ENCODE measurements around the gene MAGED1. TPM values are rescaled to one million over a fixed set of nuclear protein-coding genes. Genes with fewer than 3 reads are reported as not detected.
"Not testable (repeated sequence)": the region's sequence is repeated elsewhere in the genome, so short reads cannot be mapped to it uniquely, and the experiment has no call there.

Gene MAGED1
- total RNA-seq, 1 donor from 2014 or later, result 31.4 TPM

DNA sequence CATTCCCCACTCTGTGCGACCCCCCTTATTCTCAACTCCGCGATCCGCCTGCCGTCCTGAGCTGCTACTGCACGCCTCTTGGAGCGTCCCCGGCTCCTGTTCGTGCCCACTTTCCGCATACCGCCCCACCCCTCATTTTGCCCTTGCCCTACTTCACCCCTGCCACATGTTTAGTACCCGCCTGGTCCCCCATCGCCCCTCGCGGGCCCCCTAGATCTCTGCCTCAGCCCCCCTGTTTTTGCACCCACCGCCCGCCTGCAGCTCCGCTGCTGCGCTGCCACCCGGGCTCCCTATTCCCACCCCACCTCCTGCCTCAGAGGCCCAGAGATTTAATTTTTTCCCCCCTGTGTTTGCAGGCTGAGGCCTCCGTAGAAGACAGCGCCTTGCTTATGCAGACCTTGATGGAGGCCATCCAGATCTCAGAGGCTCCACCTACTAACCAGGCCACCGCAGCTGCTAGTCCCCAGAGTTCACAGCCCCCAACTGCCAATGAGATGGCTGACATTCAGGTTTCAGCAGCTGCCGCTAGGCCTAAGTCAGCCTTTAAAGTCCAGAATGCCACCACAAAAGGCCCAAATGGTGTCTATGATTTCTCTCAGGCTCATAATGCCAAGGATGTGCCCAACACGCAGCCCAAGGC, 1.4 kb downstream of the MAGED1 start:
- peak; percentile 5 for ATAC-seq

DNA sequence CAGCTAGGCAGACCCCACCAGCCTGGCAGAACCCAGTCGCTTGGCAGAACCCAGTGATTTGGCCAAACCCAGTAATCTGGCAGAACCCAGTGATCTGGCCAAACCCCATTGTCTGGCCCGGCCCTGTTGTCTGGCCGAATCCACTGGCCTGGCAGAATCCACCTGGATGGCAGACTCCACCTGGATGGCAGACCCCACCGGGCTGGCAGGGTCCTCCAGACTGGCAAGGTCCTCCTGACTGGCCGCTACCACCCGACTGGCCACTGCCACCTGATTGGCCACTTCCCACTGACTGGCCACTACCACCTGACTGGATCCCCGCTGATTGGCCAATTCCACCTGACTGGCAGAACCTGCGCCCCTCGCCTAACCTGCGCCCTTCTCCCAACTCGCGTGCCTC, 3.2 kb downstream of the MAGED1 start:
- no peak for ATAC-seq

DNA sequence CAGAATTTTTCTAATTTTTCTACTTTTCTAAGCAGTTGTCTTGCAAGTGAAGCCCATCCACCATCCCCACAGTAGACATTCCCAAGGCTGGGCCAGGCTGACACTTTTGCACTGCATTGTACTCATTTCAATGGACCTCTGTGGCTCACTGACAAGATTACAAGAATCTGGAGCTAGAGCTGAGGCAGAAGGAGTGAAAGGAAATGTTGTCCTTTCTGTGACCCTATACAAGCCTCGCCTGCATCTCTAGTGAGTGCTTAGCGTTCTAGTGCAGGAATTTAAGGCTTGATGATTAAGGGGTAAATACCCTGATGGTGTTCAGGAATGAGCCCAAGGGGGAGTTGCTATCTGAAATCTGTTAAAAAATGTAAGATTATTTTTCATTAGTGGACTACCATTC, 6.3 kb downstream of the MAGED1 start:
- ATAC-seq, result no peak

GRCh38 chrX:51902510-51903050, 9.2 kb downstream of the MAGED1 start:
- no peak for ATAC-seq

DNA sequence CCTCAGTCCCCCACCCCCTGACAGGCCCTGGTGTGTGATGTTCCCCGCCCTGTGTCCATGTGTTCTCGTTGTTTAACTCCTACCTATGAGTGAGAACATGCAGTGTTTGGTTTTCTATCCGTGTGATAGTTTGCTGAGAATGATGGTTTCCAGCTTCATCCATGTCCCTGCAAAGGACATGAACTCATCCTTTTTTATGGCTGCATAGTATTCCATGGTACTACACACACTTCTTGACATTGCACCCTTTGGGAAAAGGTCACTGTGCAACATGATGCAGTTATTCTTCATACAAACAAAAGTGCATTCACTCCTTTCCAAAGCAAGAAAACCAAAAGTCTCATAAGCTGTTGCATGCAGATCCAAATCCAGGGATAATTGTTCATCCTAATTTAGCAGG, 11.7 kb downstream of the MAGED1 start:
- ATAC-seq, result not testable (repeated sequence)

DNA sequence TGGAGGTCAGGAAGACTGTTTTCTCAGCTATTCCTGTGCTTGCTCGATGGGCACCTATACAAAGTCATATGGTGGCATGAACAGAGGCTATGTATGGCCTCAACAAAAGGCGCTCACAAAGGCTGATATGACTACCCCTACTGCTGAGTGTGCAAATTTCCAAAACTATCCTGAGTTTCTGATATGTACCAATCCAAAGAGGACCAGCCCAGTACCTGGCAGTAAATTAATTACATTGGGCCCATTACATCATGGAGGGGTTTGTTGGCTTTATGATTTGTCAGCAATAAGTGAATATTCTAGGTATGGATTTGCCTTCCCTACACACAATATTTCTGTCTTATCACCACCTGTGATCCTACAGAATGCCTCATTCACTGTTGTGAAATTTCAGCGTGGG, 12.3 kb downstream of the MAGED1 start:
- ATAC-seq, result no peak

DNA sequence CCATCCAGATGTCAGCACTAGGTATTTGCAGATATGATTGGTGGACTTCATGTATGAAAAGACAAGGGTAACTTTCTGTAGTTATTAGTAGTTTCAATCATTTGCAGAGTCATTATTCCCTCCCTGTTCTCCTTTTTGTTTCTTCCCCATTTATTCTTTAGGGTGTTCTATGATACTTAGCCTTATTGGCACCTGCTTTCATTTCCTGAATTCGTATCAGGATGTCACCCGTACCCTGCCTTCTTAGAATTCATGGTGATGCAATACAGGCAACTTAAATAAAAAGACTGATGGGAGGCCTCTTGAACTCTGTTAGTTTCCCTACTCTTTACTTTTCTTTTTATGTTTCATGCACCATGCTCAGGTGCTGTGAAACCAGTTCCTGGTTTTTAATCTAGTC, 24.2 kb downstream of the MAGED1 start:
- ATAC-seq, result no peak

DNA sequence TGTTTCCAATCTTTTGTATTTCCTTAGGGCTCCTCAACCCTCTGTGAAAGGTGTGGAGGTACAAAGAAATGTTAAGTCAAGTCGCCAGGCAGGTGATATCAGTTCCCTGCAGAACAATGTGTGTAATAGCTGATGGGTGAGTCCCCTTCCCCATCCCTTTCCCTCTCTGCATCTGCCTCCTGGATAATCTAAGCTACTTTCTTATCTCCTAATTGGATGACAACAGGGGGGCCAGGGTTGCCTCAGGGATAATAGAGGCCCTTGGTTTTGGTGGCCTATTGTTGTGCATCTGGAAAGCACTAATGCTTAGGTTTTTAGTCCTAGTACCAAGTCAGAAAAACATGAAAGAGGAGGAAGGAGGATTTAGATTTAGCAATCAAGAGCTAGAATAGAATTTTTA, 29.1 kb downstream of the MAGED1 start:
- no peak for ATAC-seq

GRCh38 chrX:51931566-51932150, 38.2 kb downstream of the MAGED1 start:
- no peak for ATAC-seq

Other genes starting within 250 kb of the MAGED1 start
- not detected for gene CENPVL2, start 210.8 kb upstream of the MAGED1 start, total RNA-seq
- gene CENPVL1, start 183.1 kb upstream of the MAGED1 start, total RNA-seq, result not detected
- 1.6 TPM for gene GSPT2, start 150.2 kb upstream of the MAGED1 start, total RNA-seq
- 1.8 TPM for gene MAGED4B, start 175.6 kb downstream of the MAGED1 start, total RNA-seq

Data from esophagus mucosa (tissue), 1 donor.